T-helper 1 cell treated with Interleukin-12 subunit alpha and Interleukin-12 subunit beta and Interleukin-4 antibody, amounts not matched to agents 30 ng/mL and 1 ng/mL, for 36 hours (primary cell): ENCODE data around the gene CCDC51. TPM values are rescaled to one million over a fixed set of nuclear protein-coding genes. Genes with fewer than 3 reads are reported as not detected.
"Not testable (repeated sequence)": the region's sequence is repeated elsewhere in the genome, so short reads cannot be mapped to it uniquely, and the experiment has no call there.

Source experiments
- intact Hi-C: fragments of 100-400 bp; cut with micrococcal nuclease; formaldehyde crosslinking; loops from one replicate; pipeline ENCODE4 v1.15.1; 2024
- total RNA-seq: library from RNA; stranded (reverse); gene quantifications from 2 replicates; pipeline ENCODE4 v1.2.3, GENCODE V29; 2022

CCDC51 gene, protein sequence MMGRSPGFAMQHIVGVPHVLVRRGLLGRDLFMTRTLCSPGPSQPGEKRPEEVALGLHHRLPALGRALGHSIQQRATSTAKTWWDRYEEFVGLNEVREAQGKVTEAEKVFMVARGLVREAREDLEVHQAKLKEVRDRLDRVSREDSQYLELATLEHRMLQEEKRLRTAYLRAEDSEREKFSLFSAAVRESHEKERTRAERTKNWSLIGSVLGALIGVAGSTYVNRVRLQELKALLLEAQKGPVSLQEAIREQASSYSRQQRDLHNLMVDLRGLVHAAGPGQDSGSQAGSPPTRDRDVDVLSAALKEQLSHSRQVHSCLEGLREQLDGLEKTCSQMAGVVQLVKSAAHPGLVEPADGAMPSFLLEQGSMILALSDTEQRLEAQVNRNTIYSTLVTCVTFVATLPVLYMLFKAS
- 15.9 and 16.7 TPM in 2 replicates for total RNA-seq

DNA sequence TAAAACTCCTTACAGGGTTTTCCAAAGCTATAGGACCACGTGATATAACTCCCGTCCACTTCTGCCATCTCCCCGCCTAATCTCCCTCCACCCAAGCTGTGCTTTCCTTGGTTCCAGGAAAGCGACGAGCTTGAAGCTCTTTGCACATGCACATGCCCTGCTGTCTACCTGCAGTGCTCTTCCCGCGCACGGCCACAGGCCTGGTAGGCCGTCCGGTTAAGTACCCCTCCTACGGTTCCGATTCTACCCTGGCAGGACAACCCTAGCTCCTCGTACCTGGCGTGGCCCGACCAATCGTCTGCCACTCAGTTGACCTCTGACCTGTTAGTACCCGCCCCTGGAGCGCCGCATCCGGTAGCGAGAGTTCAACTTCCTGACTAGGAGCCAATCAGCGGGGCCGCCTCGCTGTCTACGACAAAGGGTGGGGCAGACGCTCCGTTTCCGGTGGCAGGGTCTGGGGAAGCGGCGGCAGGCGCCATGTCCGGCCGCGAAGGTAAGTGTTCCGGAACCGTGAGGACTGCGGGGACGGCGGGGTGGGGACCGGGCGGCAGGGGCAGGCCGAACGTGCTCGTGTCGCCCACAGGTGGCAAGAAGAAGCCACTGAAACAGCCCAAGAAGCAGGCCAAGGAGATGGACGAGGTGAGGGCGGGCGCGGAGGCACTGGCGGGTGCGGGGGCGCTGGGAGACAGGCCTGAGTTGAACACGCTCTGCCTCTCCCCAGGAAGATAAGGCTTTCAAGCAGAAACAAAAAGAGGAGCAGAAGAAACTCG, at the start of gene CCDC51, which contains the start of gene TMA7:
CCDC51 (minus strand) TSS at position 300 of the 770 bp plus-strand sequence. CDS start 4,991 bp downstream, outside the sequence.
TMA7 (plus strand) TSS at position 438 of the 770 bp plus-strand sequence; CDS start at position 478, 40 bp downstream.
- intact Hi-C loops, result loop anchor here (1.0 to 10.0 kb wide), 15 partner anchors 26 to 1859 kb away; partner anchors contain the start of genes ARIH2, CDC25A, CELSR3 and HYAL3

DNA sequence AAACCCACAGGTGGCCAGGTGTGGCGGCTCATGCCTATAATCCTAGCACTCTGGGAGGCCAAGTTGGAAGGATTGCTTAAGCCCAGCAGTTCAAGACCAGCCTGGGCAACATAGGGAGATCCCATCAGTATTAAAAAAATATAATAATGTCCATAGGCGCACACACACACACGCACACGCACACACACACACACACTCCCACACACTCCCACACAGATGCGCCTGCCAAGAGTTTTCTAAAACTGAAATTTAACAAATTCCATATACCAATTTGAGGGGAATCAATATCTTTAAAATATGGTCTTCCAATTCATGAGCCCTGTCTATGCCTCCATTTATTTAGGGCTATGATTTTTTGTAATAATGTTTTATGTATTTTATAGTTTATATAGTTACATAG, 47.0 kb upstream of the CCDC51 start:
- intact Hi-C loops, result no loop called here

DNA sequence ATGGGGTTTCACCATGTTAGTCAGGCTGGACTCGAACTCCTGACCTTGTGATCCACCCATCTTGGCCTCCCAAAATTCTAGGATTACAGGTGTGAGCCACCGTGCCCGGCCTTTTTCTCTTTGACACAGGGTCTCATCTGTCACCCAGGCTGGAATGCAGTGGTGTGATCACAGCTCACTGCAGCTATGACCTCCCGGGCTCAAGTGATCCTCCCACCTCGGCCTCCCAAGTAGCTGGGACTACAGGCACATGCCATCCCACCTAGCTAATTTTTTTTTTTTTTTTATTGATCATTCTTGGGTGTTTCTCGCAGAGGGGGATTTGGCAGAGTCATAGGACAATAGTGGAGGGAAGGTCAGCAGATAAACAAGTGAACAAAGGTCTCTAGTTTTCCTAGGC, 42.9 kb upstream of the CCDC51 start:
- intact Hi-C loops, result not testable (repeated sequence)

DNA sequence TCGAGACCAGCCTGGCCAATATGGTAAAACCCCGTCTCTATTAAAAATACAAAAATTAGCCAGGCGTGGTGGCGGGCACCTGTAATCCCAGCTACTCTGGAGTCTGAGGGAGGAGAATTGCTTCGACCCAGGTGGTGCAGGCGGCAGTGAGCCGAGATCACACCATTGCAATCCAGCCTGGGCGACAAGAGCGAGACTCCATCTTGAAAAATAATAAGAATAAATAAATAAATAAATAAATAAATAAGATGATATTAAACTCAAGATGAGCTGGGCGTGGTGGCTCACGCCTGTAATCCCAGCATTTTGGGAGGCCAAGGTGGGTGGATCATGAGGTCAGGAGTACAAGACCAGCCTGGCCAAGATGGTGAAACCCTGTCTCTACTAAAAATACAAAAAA, 41.0 kb upstream of the CCDC51 start:
- intact Hi-C loops, result not testable (repeated sequence)

DNA sequence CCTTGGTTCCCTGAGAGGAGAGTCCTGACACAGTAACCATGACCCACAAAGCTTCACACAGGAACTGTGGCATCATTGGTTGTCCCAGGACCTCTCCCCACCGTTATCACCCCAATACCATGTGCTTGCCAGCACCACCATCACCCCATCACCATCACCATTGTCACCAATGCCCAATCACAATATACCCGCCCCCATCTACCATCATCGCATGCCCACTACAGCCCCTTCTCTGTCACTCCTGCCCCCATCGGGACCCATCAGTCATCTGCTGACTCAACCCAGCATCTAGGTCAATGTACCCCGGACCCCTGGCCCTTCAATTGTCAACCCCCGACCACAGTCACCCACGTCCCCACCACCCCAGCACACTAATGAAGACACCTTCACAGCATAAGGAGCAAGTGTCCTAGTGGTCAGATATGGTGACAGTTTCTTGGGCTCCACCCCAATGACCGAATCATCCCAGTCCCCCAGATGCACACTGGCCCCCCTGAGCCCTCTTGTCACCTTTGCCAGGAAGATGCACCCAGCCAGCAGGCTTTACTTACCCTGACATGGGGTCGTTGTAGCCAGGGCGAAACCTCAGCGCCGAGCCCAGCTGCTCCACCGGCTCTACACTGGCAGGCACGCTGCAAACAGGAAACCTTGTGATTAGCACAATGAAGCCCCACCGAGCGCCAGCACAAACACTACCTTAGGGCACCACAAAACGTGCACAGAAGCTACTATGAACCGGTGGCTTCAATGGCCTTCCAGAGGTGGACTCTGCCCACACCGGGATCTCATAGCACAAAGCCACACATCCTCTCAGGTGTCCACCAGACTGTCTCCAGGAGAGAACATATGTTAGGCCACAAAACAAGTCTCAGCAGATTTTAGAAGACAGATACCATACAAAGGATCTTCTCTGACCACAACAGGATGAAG, 39.0 kb upstream of the CCDC51 start:
- intact Hi-C loops, result loop anchor here (1.0 to 10.0 kb wide), 7 partner anchors 13 to 526 kb away; partner anchors contain the start of genes CCDC51, SLC26A6, TMA7 and WDR6

DNA sequence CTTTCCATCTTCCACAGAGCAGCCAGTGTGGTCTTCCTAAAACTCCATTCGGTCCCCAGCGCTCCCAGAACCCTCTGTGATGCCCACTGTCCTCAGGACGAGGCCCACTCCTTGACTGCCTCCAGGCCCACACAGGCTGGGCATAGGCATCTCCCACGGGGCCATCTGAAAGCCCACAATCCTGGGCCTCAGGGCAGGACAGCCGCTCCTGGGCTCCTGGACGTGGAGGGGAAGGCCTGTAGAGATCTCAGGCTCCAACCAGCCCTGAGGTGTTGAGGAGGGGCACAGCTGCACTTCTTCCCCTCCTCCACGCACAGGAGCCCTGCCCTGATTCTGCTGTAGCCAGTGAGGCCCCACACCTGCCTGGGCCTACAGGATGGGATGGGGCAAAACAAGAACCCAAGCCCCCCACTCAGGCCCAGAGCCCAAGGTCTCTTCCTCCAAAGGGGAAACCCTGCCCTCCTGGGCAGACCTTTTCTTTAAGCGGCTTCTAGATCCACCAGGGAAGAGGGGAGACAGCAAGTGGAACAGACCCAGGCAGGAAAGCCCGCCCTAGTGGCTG, 38.1 kb upstream of the CCDC51 start:
- intact Hi-C loops, result loop anchor here (10.0 kb wide), 2 partner anchors 157 to 527 kb away; partner anchors contain the start of genes SLC26A6 and WDR6

DNA sequence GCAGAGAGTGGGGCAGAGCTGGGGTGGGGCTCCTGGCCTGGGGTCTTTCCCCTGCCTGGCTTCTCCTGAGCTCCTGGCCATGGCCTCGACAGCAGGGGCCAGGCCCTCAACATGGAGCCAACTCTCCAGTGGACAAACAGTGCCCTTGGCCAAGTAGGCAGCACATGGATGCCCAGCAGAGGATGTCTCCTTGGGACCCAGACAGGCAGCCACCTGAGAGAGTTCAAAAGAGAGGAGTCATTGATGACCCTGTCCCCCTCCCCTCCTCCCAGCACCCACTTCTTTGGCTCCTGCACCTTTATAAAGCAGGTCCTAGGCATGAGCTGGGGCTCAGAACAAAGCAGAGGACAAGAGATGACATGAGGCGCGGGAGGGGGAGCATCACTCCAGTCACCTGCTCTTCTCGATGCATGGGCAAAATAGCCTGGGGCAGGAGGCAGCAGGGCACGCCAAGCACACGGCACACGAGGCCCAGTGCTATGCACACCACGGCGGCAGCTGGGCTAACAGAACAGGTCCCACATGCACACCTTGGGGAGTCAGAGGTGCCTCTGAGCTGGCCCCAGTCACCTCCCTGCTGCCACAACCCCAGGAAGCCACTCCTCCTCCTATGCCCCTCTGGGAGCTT, 36.6 kb upstream of the CCDC51 start:
- intact Hi-C loops, result loop anchor here (10.0 kb wide), 2 partner anchors 158 to 528 kb away; partner anchors contain the start of genes SLC26A6 and WDR6

DNA sequence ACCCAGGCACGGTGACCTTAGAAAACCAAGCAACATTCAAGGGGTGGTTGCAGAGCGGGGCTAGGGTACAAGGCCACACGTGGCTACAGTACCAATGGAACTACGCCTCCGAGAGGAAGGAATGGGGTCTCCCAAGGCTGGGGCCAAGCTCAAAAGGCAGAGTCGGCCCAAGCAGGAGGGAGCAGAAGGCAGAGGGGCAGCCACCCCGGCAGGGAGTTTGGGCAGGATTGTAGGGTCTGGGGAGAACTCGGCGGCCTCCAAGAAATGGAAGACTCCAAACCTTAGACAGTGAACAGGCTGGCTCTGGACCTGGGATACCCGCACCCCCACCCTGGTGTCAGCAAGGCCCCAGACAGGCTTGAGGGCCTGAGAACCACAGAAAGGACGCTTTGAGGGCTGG, 35.3 kb upstream of the CCDC51 start:
- intact Hi-C loops, result loop anchor here (10.0 kb wide), 2 partner anchors 160 to 530 kb away; partner anchors contain the start of genes SLC26A6 and WDR6

DNA sequence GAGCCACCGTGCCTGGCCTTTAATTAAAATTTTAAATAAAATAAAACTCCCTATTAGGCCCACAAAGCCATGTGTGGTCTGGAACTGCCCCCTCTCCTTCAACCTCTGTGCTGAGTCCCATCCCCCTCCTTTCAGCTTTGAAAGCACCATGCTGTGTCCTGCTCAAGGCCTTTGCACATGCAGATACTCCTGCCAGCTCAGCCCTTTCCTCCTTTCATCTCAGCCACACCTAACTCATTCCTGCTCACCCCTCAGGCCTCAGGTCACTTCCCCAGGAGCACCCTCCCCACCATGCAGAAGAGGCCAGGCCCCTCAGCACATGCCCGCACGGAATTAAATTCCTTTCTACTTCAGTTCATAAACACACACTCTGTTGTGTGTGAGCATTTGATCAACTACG, 34.7 kb upstream of the CCDC51 start:
- intact Hi-C loops, result loop anchor here (10.0 kb wide), 2 partner anchors 160 to 530 kb away; partner anchors contain the start of genes SLC26A6 and WDR6

DNA sequence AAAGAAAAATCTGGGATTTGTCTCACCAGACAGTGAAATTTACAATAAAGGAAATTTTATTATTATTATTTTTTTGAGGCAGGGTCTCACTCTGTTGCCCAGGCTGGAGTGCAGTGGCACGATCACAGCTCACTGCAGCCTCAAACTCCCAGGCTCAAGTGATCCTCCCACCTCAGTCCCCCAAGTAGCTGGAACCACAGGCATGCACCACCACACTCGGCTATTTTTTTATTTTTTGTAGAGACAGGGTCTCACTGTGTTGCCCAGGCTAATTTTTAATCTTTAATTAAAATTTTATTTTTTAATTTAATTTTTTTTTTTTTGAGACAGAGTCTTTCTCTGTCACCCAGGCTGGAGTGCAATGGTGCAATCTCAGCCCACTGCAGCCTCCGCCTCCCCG, 34.1 kb upstream of the CCDC51 start:
- intact Hi-C loops, result loop anchor here (10.0 kb wide), 2 partner anchors 161 to 531 kb away; partner anchors contain the start of genes SLC26A6 and WDR6

DNA sequence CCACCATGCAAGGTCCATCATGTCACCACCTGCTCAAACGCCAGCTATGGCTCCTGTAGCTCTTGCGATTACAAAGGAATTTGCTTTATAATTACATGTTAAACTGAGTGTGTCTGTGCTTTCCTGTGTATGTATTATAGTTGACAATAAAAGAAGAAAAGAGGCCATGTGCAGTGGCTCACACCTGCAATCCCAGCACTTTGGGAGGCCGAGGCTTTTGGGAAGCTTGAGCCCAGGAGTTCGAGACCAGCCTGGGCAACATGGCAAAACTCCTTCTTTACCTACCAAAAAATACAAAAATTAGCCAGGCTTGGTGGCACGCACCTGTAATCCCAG, 33.7 kb upstream of the CCDC51 start:
- intact Hi-C loops, result loop anchor here (1.0 to 10.0 kb wide), 8 partner anchors 8 to 531 kb away; partner anchors contain the start of genes ATRIP, CCDC51, SLC26A6 and TMA7

DNA sequence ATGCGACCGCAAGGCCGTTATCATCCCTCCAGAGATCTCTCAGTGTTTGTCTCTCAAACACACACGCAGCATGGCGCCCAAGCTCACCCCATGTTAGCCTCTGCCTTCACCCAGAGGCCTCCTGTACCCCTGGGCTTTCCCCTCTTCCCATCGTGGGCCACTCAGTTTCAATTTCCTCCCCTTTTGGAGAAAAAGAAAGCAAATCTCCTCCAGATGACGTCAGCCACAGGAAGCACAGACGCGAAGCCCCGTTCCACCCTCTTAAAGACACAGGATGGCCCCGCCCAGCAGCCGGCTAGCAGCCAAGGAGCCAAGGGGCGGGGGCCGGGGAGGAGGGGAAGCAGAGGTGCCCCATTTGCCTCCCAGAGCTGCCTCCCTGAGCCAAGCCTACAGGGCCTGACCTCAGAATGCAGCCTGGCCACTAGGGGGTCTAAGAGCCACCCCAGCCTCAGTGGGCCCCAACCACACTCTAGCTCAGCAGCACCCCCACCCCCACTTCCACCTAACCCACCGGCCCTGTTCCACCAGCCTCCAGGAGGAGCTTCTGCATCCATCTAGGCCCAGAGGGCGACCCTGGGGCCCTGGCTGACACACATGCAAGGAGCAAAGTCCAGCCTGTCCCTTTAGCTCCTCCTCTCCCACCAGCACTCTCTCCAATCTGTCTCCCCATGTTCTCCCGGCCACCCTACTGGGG, 33.2 kb upstream of the CCDC51 start:
- intact Hi-C loops, result loop anchor here (1.0 to 10.0 kb wide), 8 partner anchors 8 to 532 kb away; partner anchors contain the start of genes ATRIP, CCDC51, SLC26A6 and TMA7

DNA sequence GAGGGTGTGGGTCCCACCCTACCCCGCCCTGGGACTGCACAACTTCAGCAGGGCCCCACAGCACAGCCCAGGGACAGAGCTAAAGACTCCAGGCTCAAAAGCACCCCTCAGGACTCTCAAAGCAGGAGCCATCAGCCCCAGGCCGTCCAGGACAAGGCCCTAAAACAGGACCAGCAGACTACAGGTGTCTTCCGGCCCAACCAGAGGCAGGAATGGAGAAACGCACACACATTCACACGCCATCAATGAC, 32.7 kb upstream of the CCDC51 start:
- intact Hi-C loops, result loop anchor here (10.0 kb wide), 2 partner anchors 162 to 532 kb away; partner anchors contain the start of genes SLC26A6 and WDR6

DNA sequence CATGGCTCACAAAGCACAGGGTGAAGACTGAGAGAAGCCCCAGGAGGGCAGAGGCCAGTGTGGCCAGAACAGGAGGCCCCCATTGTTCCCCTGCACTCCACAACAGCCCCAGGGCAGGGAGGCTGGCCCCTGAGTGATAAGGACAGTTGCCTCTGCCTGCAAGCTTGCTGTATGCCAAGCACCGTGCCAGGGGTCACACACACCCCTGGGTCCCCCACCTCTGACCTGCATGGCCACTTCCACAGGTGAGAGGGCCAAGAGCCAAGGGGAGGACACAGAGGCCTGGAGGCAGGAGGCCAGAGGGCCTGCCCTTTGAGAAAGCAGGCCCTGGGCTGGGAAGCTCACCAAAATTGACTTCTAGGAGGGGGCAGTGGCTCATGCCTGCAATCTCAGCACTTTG, 30.4 kb upstream of the CCDC51 start:
- intact Hi-C loops, result loop anchor here (10.0 kb wide), 2 partner anchors 165 to 535 kb away; partner anchors contain the start of genes SLC26A6 and WDR6

DNA sequence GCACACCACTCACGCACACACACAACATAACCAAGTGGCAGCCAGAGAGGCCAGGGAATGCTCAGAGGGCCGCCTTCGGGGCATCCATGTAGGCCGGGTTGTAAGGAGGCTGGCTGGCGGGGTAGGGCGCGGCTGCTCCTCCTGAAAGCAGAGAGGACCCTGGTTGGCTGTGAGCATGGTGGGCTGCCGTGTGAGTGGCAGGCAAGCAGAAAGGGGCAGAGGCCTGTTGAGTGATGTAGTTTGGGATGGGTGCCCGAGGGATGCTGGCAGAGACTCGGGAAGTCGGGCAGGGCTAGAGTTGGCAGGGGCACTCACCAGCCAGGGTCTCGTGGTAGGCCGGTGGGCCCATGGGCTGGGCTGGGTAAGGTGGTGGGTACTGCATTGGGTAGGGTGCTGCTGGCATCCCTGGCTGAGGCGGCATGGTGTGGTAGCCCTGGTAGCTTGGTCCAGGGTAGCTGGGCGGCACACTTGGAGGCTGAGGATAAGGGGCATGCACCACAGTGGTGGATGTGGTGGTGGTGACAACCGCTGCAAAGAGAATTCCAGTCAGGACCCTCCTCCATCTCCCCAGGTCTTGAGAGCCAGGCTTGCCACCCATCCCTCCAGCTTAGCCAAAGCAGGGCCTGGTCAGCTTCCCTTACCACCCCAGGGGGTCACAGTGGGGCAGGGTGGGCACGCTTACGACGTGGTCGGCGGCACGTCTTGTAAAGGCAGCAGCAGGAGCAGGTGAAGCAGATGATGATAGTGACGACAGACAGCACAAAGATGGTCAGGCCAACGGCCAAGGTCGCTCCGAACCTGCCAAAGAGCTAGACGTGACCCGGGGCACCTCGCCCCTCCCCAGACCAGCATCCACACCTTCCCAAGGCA, 29.4 kb upstream of the CCDC51 start:
- intact Hi-C loops, result no loop called here

DNA sequence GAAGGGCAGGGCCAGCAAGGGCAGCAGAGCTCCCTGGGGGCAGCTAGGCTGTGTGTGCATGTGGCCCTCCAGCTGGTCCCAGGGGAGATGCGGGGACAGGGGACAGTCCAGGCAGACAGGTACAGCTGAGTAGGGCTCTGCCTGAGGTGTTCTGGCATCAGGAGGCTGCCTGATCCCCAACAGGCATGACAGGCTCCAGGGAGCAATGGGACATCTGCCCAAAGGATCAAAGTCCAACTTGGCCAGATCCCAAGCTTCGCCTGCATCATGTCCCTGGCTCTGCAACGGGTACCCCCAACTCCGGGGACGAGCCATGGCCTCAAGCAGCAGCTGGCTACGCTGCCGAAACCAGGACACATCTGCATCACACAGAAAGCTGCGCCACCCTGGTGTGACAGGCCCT, 28.4 kb upstream of the CCDC51 start:
- intact Hi-C loops, result no loop called here

DNA sequence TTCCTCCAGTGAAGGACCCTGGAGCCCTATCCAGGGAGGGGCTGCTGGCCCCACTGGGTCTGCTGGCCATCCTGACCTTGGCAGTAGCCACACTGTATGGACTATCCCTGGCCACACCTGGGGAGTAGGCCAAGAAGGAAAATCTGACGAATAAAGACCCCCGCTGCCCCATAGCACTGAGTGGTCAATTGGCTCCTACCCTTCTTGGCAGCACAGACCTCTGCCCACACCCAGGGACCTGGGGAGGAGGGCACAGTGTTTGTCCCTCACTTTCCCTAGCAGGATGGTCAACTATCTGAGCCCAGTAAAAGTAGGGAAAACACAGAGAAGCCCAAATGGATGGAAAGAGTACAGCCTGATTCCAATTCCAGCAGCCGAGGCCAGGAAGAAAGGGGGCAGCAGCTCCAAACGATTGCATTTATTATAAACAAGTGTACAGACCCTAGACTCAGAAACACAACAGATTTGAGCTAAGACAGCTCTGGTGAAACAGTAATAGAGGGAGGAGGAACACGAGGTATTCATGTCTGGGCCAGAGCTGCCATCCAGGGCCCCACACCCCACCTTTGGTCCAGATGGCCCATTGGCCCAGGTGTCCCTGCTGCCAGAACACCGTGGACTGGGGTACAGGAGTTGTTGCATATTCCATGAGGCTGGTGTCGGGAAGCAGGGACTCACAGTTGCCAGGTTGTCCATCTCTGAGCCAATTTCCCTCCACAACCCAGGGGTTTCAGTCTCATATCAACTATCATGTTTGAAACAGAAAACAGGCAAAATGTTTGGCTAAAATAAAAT, 27.8 kb upstream of the CCDC51 start:
- intact Hi-C loops, result no loop called here
